ENCODE results near the gene ZNF808. TPM values are rescaled to one million over a fixed set of nuclear protein-coding genes. Genes with fewer than 3 reads are reported as not detected.
"Not testable (repeated sequence)": the region's sequence is repeated elsewhere in the genome, so short reads cannot be mapped to it uniquely, and the experiment has no call there.

Gene ZNF808
- total RNA-seq, 1 donor = 23.3 TPM

- DNase-seq (ENCODE audit: low read depth) = no peak
- no peak for TF ChIP-seq CTCF (IDR thresholded peaks at IDR 0.05; ENCODE audit: insufficient read depth, low read depth, low read length)
- H3K4me3 ChIP-seq (ENCODE audit: low read depth, low read length) = no peak overlapping the region
These were observed 20.2 kb upstream of the ZNF808 start for GRCh38 chr19:52507266-52507665.

- H3K4me3 ChIP-seq (ENCODE audit: low read depth, low read length) = no peak overlapping the region
- DNase-seq (ENCODE audit: low read depth) = no peak
- no peak for TF ChIP-seq CTCF (IDR thresholded peaks at IDR 0.05; ENCODE audit: insufficient read depth, low read depth, low read length)
These were observed 11.3 kb upstream of the ZNF808 start for GRCh38 chr19:52516191-52516590.

DNA sequence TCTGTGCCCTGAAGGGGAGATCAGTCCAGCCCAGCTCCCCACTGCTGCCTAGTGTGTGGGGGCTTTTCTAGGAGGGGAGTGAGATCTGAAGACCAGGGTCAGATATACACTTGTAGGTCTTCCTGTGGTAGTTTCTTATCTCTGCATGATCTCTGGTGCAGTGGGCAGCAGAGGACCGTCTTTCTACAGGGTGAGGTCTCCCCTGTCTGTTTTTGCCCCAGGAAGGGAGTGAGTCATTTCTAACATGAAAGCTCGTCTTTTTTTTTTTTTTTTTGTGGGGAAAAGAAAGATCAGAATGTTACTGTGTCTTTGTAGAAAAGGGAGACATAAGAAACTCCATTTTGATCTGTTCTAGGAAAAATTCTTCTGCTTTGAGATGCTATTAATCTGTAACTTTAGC is 8.8 kb upstream of the ZNF808 start:
- no peak for DNase-seq (ENCODE audit: low read depth)
- no peak for TF ChIP-seq CTCF (IDR thresholded peaks at IDR 0.05; ENCODE audit: insufficient read depth, low read depth, low read length)
- no peak overlapping the region for H3K4me3 ChIP-seq (ENCODE audit: low read depth, low read length)

DNA sequence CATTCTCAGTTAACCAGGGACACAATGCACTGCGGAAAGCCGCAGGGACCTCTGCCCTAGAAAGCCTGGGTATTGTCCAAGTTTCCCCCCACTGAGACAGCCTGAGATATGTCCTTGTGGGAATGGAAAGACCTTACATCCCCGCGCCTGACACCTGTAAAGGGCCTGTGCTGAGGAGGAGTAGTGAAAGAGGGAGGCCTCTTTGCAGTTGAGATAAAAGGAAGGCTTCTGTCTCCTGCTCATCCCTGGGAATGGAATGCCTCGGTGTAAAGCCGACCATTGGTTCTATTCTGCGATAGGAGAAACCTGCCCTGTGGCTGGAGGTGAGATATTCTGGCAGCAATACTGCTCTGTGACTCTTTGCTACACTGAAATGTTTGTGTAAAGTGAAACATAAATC is 8.3 kb upstream of the ZNF808 start:
- not testable (repeated sequence) for DNase-seq (ENCODE audit: low read depth)

DNA sequence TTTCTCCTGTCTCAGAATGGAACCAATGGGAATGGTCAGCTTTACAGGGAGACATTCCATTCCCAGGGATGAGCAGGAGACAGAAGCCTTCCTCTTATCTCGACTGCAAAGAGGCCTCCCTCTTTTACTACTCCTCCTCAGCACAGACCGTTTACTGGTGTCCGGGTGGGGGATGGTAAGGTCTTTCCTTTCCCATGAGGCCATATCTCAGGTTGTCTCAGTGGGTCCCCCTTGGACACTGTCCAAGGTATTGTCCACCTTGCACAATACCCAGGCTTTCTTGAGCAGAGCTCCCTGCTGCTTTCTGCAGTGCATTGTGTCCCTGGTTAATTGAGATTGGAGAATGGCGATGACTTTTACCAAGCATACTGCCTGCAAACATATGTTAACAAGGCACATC is 7.5 kb upstream of the ZNF808 start:
- no peak for TF ChIP-seq CTCF (IDR thresholded peaks at IDR 0.05; ENCODE audit: insufficient read depth, low read depth, low read length)
- H3K4me3 ChIP-seq (ENCODE audit: low read depth, low read length) = no peak overlapping the region
- no peak for DNase-seq (ENCODE audit: low read depth)

More for the DNA sequence above, 8.3 kb upstream of the ZNF808 start:
- not testable (repeated sequence) for H3K4me3 ChIP-seq (ENCODE audit: low read depth, low read length)

DNA sequence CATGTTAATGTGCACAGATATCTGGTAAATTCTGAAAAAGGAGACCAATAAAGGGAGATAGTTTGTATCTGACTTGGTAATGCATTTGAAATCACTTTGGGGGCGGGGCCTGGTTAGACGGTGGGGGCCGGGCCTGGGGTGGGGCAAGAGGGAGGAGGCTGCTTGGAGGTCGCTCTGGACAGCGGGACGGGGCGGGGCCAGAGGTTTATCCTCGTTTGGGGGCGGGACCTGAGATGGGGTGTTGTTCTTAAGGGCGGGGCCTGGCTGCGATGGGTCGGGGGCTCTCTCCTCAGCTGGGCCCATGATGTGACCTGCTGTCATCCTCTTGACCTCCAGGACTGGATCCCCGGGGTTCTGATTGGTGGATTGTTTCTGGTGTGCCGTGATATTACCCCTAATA is 4.9 kb upstream of the ZNF808 start:
- no peak for TF ChIP-seq CTCF (IDR thresholded peaks at IDR 0.05; ENCODE audit: insufficient read depth, low read depth, low read length)
- no peak for DNase-seq (ENCODE audit: low read depth)
- H3K4me3 ChIP-seq (ENCODE audit: low read depth, low read length) = no peak overlapping the region

- H3K4me3 ChIP-seq (ENCODE audit: low read depth, low read length) = no peak overlapping the region
- no peak for TF ChIP-seq CTCF (IDR thresholded peaks at IDR 0.05; ENCODE audit: insufficient read depth, low read depth, low read length)
These were observed 3.4 kb upstream of the ZNF808 start for GRCh38 chr19:52524086-52524485.

More at GRCh38 chr19:52524086-52524485, 3.4 kb upstream of the ZNF808 start:
- no peak for DNase-seq (ENCODE audit: low read depth)

Measured in fibroblast of villous mesenchyme (primary cell).